IMR-90 (cell line): ENCODE measurements around the gene OR51B2. TPM values are rescaled to one million over a fixed set of nuclear protein-coding genes. Genes with fewer than 3 reads are reported as not detected.

Experiments
- ATAC-seq: fragments of 200-7000 bp; cut with Tn5 transposase; 2 replicates; pipeline ENCODE4 v1.9.1; 2020; ENCODE audit warnings: low read depth, mild to moderate bottlenecking, moderate library complexity
- BruUV-seq: library from RNA; stranded (reverse); fragments of 400-500 nt; replicated peaks from 2 replicates; lab custom pipeline; 2021; lab: Mats Ljungman, UMichigan
- CTCF ChIA-PET: fragments of 300-600 bp; formaldehyde crosslinking; extraction: SDS; loops from one replicate; lab custom pipeline; 2021; ENCODE audit warnings: antibody characterized with exemption; lab: Yijun Ruan, JAX
- POLR2A ChIA-PET: fragments of 300-600 bp; sonication (Branson Sonifier 250); formaldehyde crosslinking; loops from one replicate; lab custom pipeline; 2022; ENCODE audit warnings: antibody characterized with exemption; ENCODE audit not compliant: unreplicated experiment; lab: Charles Lee
- DNase-seq: peaks from one replicate; pipeline ENCODE4 v3.0.0; 2013
- H2AFZ ChIP-seq: replicated peaks from 2 replicates; pipeline ENCODE3; 2013; ENCODE audit warnings: low read length, mild to moderate bottlenecking; ENCODE audit not compliant: poor library complexity
- H2AK5ac ChIP-seq: 2 replicates; pipeline ENCODE4 v1.6.1; 2013; ENCODE audit warnings: low read depth, low read length, inconsistent platforms
- H2AK9ac ChIP-seq: replicated peaks from 2 replicates; pipeline ENCODE3; 2013; ENCODE audit warnings: mild to moderate bottlenecking, low read depth, low read length, moderate library complexity; ENCODE audit not compliant: poor library complexity
- H2BK120ac ChIP-seq: 2 replicates; pipeline ENCODE4 v1.6.1; 2013; ENCODE audit warnings: low read depth, low read length, inconsistent platforms
- H2BK15ac ChIP-seq: 3 replicates; pipeline ENCODE4 v1.6.1; 2013; ENCODE audit warnings: low read depth, low read length, inconsistent platforms
- H2BK20ac ChIP-seq: 2 replicates; pipeline ENCODE4 v1.6.1; 2013; ENCODE audit warnings: low read depth, mild to moderate bottlenecking, inconsistent platforms, low read length, moderate library complexity
- H2BK5ac ChIP-seq: 2 replicates; pipeline ENCODE4 v1.6.1; 2013; ENCODE audit warnings: mild to moderate bottlenecking, low read depth, low read length, inconsistent platforms; ENCODE audit not compliant: poor library complexity, severe bottlenecking
- H3K14ac ChIP-seq: replicated peaks from 2 replicates; pipeline ENCODE4 v1.6.1; 2013; ENCODE audit warnings: low read depth, low read length, inconsistent platforms
- H3K18ac ChIP-seq: 2 replicates; pipeline ENCODE4 v1.6.1; 2013; ENCODE audit warnings: low read depth, low read length, control low read depth
- H3K23ac ChIP-seq: 2 replicates; pipeline ENCODE4 v1.6.1; 2013; ENCODE audit warnings: low read depth, low read length, inconsistent platforms
- H3K27ac ChIP-seq: 2 replicates; pipeline ENCODE4 v1.5.1; 2013; ENCODE audit warnings: mild to moderate bottlenecking, control low read depth, low read length; ENCODE audit not compliant: insufficient read depth
- H3K27me3 ChIP-seq: 2 replicates; pipeline ENCODE4 v1.6.1; 2013; ENCODE audit warnings: low read length; ENCODE audit not compliant: control insufficient read depth, insufficient read depth
- H3K36me3 ChIP-seq: 2 replicates; pipeline ENCODE4 v1.6.1; 2013; ENCODE audit warnings: low read length, mixed read lengths; ENCODE audit not compliant: control insufficient read depth, insufficient read depth
- H3K4ac ChIP-seq: 2 replicates; pipeline ENCODE4 v1.6.1; 2013; ENCODE audit warnings: low read depth, low read length, inconsistent platforms
- H3K4me1 ChIP-seq: 2 replicates; pipeline ENCODE4 v1.6.1; 2013; ENCODE audit warnings: low read length, mixed read lengths; ENCODE audit not compliant: control insufficient read depth, insufficient read depth
- H3K4me2 ChIP-seq: 2 replicates; pipeline ENCODE4 v1.6.1; 2013; ENCODE audit warnings: low read depth, mild to moderate bottlenecking, control low read depth, low read length, moderate library complexity
- H3K4me3 ChIP-seq: 2 replicates; pipeline ENCODE4 v1.5.1; 2013; ENCODE audit warnings: low read depth, mild to moderate bottlenecking, control low read depth, low read length, moderate library complexity; ENCODE audit not compliant: insufficient read depth
- H3K56ac ChIP-seq: 2 replicates; pipeline ENCODE4 v1.6.1; 2013; ENCODE audit warnings: low read length, inconsistent platforms; ENCODE audit not compliant: insufficient read depth; ENCODE audit errors: extremely low read depth
- H3K79me1 ChIP-seq, 2 experiments: 2 replicates each; pipeline ENCODE4 v1.6.1; 2013; ENCODE audit warnings: low read length in 2 of 2, inconsistent platforms in 1 of 2, low read depth in 1 of 2
- H3K9ac ChIP-seq: 2 replicates; pipeline ENCODE4 v1.6.1; 2013; ENCODE audit warnings: low read depth, low read length, control low read depth
- H3K9me1 ChIP-seq: 2 replicates; pipeline ENCODE4 v1.6.1; 2013; ENCODE audit warnings: low read length, inconsistent platforms; ENCODE audit not compliant: insufficient read depth
- H3K9me3 ChIP-seq: 2 replicates; pipeline ENCODE4 v1.6.1; 2013; ENCODE audit warnings: low read length; ENCODE audit not compliant: control insufficient read depth, insufficient read depth
- H4K20me1 ChIP-seq: 2 replicates; pipeline ENCODE4 v1.6.1; 2013; ENCODE audit warnings: low read length, inconsistent platforms; ENCODE audit not compliant: insufficient read depth
- H4K5ac ChIP-seq: 2 replicates; pipeline ENCODE4 v1.6.1; 2013; ENCODE audit warnings: mild to moderate bottlenecking, low read depth, low read length, control low read depth
- H4K8ac ChIP-seq, 2 experiments: 2 replicates each; pipeline ENCODE4 v1.6.1; 2013; ENCODE audit warnings: low read depth in 2 of 2, low read length in 2 of 2, control low read depth in 1 of 2, inconsistent platforms in 1 of 2
- H4K91ac ChIP-seq: 2 replicates; pipeline ENCODE4 v1.6.1; 2013; ENCODE audit warnings: low read depth, low read length, inconsistent platforms; ENCODE audit not compliant: insufficient read depth
- MAFK ChIP-seq: IDR thresholded peaks from 2 replicates; pipeline ENCODE4 v1.6.1; 2012; ENCODE audit warnings: low read depth, low read length, improper control_type of control experiment
- MAZ ChIP-seq: IDR thresholded peaks from 2 replicates; pipeline ENCODE4 v1.6.1; 2012; ENCODE audit warnings: low read depth, mild to moderate bottlenecking, low read length, improper control_type of control experiment, moderate library complexity, borderline replicate concordance
- RCOR1 ChIP-seq: IDR thresholded peaks from 2 replicates; pipeline ENCODE4 v1.6.1; 2012; ENCODE audit warnings: mild to moderate bottlenecking, low read length, improper control_type of control experiment; ENCODE audit not compliant: insufficient replicate concordance
- WGBS, 2 experiments: methylation state at CpG; one replicate each; pipeline versions ENCODE4 v1.1.5 to v1.1.7; 2013; ENCODE audit warnings: missing lambda C conversion rate in 2 of 2; ENCODE audit not compliant: insufficient read length in 1 of 2; ENCODE audit errors: extremely low coverage in 2 of 2; 5-methylcytosine and 5-hydroxymethylcytosine counted together
- dilution Hi-C: fragments of 300-500 bp; cut with HindIII; formaldehyde crosslinking; loops from one replicate; pipeline ENCODE4 v1.14.3; 2018; ENCODE audit warnings: low sequenced_read_pairs; ENCODE audit not compliant: unreplicated experiment
- in situ Hi-C: fragments of 300-500 bp; cut with MboI; formaldehyde crosslinking; loops from 3 replicates; pipeline ENCODE4 v1.14.3; 2019; ENCODE audit warnings: low sequenced_read_pairs, inconsistent platforms, mixed read lengths
- intact Hi-C: fragments of 100-400 bp; cut with micrococcal nuclease; formaldehyde crosslinking; loops from 2 replicates; pipeline ENCODE4 v1.10.0; 2022
- polyA plus RNA-seq, 3 experiments: library from polyadenylated mRNA; depleted of rRNA; stranded (reverse); fragments of >200 nt; gene quantifications; 2 replicates each; pipeline ENCODE4 v1.2.3, GENCODE V29; 2012; ENCODE audit warnings: low replicate concordance in 1 of 3
- total RNA-seq: library from RNA; depleted of rRNA; stranded (reverse); fragments of >200 nt; gene quantifications from 2 replicates; pipeline ENCODE4 v1.2.3, GENCODE V29; 2012

The OR51B2 gene
- total and polyA plus RNA-seq, 2 of the 4 experiments (the other 2 are of a cell fraction): not detected

- TF ChIP-seq RCOR1 (no peak), MAZ (0 out of 2 replicates have a peak, but pooled peaks have one; percentile 20), MAFK (0 out of 2 replicates have a peak, but pooled peaks have one; percentile 15)
- Histone ChIP-seq H3K9me3 (no peaks in the 10 kb centered on the region), H3K4me1 (peaks cover 11% of the 10 kb centered on the region; the same call in 1 of the 2 replicates), H2AFZ (no peak overlapping the region), H2AK9ac (peak overlapping the region; percentile 67), H2BK20ac (peak overlapping the region; percentile 89), H3K36me3 (no peaks in the 10 kb centered on the region), H4K91ac (peak overlapping the region; percentile 97), H4K20me1 (no peaks in the 10 kb centered on the region), H2BK5ac (peak overlapping the region; percentile 99), H4K8ac (peak overlapping the region; percentile 88 to 93; a peak in 3 of 4 replicates), H3K14ac (peak overlapping the region; percentile 46), H3K79me1 (no peaks in the 10 kb centered on the region), H3K56ac (peak overlapping the region; percentile 83; the same call in 1 of the 2 replicates), H3K27ac (peak overlapping the region; percentile 85; the same call in 1 of the 2 replicates), H3K9me1 (no peaks in the 10 kb centered on the region; the same call in 1 of the 2 replicates), H3K27me3 (no peaks in the 10 kb centered on the region), H3K18ac (peak overlapping the region; percentile 99), H3K4ac (peak overlapping the region; percentile 90), H3K4me3 (no peak overlapping the region), H3K9ac (peak overlapping the region; percentile 27; the same call in 1 of the 2 replicates), H3K23ac (peak overlapping the region; percentile 77), H2BK120ac (peak overlapping the region; percentile 97), H2BK15ac (peak overlapping the region; percentile 87; the same call in 2 of the 3 replicates), H2AK5ac (peak overlapping the region; percentile 74; the same call in 1 of the 2 replicates), H3K4me2 (no peak overlapping the region), H4K5ac (peak overlapping the region; percentile 96)
- dilution Hi-C loops (no loop called here), intact Hi-C loops (loop anchor here (2.0 kb wide), 1 partner anchor 162 kb away; no protein-coding TSS in a partner anchor), in situ Hi-C loops (loop anchor here (10.0 kb wide), 1 partner anchor 76 kb away; no protein-coding TSS in a partner anchor)
- ChIA-PET CTCF (no interaction called here), POLR2A (interaction anchor here (0.6 to 1.7 kb wide), 2 partner anchors 76 to 395 kb away, joined by 4 to 6 read pairs; no protein-coding TSS in a partner anchor)
- DNase-seq (peak; percentile 80), ATAC-seq (peak; percentile 97)
- 80% methylated on average over 1 of the region's 7 CpGs; no CpG with 5 or more reads in 1 of the 2 experiments for WGBS, 2 experiments
- no TSS peak for BruUV-seq
Observed at GRCh38 chr11:5288108-5288905, 35.8 kb downstream of the OR51B2 start.
